SH-SY5Y (cell line): ENCODE data around the gene GADD45B.

Experiments
- GATA2 ChIP-seq: IDR thresholded peaks from 2 replicates; pipeline ENCODE4 v1.6.1; 2011; ENCODE audit warnings: mild to moderate bottlenecking, low read depth, low read length
- GATA3 ChIP-seq: IDR thresholded peaks from 2 replicates; pipeline ENCODE4 v1.6.1; 2011; ENCODE audit warnings: low read depth, mild to moderate bottlenecking, low read length, moderate library complexity

- TF ChIP-seq GATA2 (no peak), GATA3 (no peak)
Observed at GRCh38 chr19:2460245-2460644, 15.7 kb upstream of the GADD45B start.
